ENCODE measurements around the gene B3GNT8. TPM values are rescaled to one million over a fixed set of nuclear protein-coding genes. Genes with fewer than 3 reads are reported as not detected.

B3GNT8 gene
- total RNA-seq, 1 donor from 2014 or later, result 5.1 TPM

DNA sequence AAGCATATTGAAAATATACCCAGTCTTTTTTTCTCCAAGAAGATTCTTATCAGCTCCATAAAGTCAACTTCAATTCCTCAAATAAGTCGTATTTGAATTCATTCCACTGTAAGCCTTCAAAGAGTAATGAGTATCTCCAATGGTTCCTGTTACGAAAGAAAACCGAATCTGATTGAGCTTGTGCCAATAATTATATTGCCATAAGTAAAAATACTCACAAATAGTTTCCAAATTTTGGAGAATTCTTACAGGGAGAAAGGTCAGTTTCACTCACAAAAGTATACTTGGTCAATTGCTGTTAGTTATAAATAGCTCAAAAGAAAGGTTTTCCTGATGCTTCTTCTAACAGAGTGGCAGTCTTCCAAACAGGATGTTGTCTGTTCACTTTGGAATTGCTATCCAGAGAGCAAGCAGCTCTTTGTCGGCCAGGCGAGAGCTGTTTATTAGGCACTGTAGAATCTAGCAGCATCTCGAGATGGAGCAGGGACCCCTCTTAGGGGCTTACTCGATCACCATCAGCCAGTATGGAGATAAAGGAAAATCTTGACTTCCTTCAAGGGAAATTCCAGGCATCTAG is 29.3 kb upstream of the B3GNT8 start:
- Mint-ChIP-seq H3K4me1 (no peaks in the 10 kb centered on the region), H3K27ac (no peak overlapping the region), H3K9me3 (peaks cover 27% of the 10 kb centered on the region), H3K4me3 (no peak overlapping the region), H3K27me3 (ENCODE audit: low read depth) (no peaks in the 10 kb centered on the region), H3K36me3 (no peaks in the 10 kb centered on the region)
- TF ChIP-seq CTCF (IDR thresholded peaks at IDR 0.05; ENCODE audit: unreplicated experiment), result no peak
- DNase-seq (ENCODE audit: low spot score in 2 of 2, unreplicated experiment in 2 of 2), result no peak

- no peaks in the 10 kb centered on the region for H3K27me3 Mint-ChIP-seq (ENCODE audit: low read depth)
- peaks cover 27% of the 10 kb centered on the region for H3K9me3 Mint-ChIP-seq
- no peaks in the 10 kb centered on the region for H3K4me1 Mint-ChIP-seq
- H3K27ac Mint-ChIP-seq, result no peak overlapping the region
- H3K4me3 Mint-ChIP-seq, result no peak overlapping the region
- H3K36me3 Mint-ChIP-seq, result no peaks in the 10 kb centered on the region
- no peak for TF ChIP-seq CTCF (IDR thresholded peaks at IDR 0.05; ENCODE audit: unreplicated experiment)
- no peak for DNase-seq (ENCODE audit: low spot score in 2 of 2, unreplicated experiment in 2 of 2)
Observed at GRCh38 chr19:41455936-41456335, 28.8 kb upstream of the B3GNT8 start.

- Mint-ChIP-seq H3K27ac (no peak overlapping the region), H3K9me3 (peaks cover 19% of the 10 kb centered on the region), H3K36me3 (no peaks in the 10 kb centered on the region), H3K4me3 (no peak overlapping the region), H3K4me1 (peaks cover 2% of the 10 kb centered on the region), H3K27me3 (ENCODE audit: low read depth) (peaks cover 11% of the 10 kb centered on the region)
- TF ChIP-seq CTCF (IDR thresholded peaks at IDR 0.05; ENCODE audit: unreplicated experiment), result no peak
- DNase-seq (ENCODE audit: low spot score in 2 of 2, unreplicated experiment in 2 of 2), result no peak
Observed at GRCh38 chr19:41452584-41453275, 25.6 kb upstream of the B3GNT8 start.

GRCh38 chr19:41449865-41450178 is 22.6 kb upstream of the B3GNT8 start:
- H3K9me3 Mint-ChIP-seq, result peaks cover 3% of the 10 kb centered on the region
- H3K27ac Mint-ChIP-seq, result no peak overlapping the region
- DNase-seq (ENCODE audit: low spot score in 2 of 2, unreplicated experiment in 2 of 2), result no peak
- peaks cover 2% of the 10 kb centered on the region for H3K4me1 Mint-ChIP-seq
- no peak overlapping the region for H3K4me3 Mint-ChIP-seq
- no peaks in the 10 kb centered on the region for H3K36me3 Mint-ChIP-seq
- no peak for TF ChIP-seq CTCF (IDR thresholded peaks at IDR 0.05; ENCODE audit: unreplicated experiment)
- peaks cover 23% of the 10 kb centered on the region for H3K27me3 Mint-ChIP-seq (ENCODE audit: low read depth)

- Mint-ChIP-seq H3K27me3 (ENCODE audit: low read depth) (peaks cover 25% of the 10 kb centered on the region), H3K4me1 (peaks cover 2% of the 10 kb centered on the region), H3K27ac (no peak overlapping the region), H3K36me3 (no peaks in the 10 kb centered on the region), H3K9me3 (no peaks in the 10 kb centered on the region), H3K4me3 (peak overlapping the region; percentile 37)
- DNase-seq (ENCODE audit: low spot score in 2 of 2, unreplicated experiment in 2 of 2), result peak in 1 of 2 experiments; percentile 86
- TF ChIP-seq CTCF (IDR thresholded peaks at IDR 0.05; ENCODE audit: unreplicated experiment), result peak; percentile 85
Observed at GRCh38 chr19:41449079-41449864, 22.1 kb upstream of the B3GNT8 start.
